Activated naive CD4-positive, alpha-beta T cell treated with Interleukin-2 at 50 U/mL for 16 hours (primary cell): ENCODE data around the gene CDCA8.
"Not testable (repeated sequence)": the region's sequence is repeated elsewhere in the genome, so short reads cannot be mapped to it uniquely, and the experiment has no call there.

Experiments
- DNase-seq: peaks from one replicate; pipeline ENCODE4 v3.0.0-alpha.2; 2020

Gene CDCA8

DNA sequence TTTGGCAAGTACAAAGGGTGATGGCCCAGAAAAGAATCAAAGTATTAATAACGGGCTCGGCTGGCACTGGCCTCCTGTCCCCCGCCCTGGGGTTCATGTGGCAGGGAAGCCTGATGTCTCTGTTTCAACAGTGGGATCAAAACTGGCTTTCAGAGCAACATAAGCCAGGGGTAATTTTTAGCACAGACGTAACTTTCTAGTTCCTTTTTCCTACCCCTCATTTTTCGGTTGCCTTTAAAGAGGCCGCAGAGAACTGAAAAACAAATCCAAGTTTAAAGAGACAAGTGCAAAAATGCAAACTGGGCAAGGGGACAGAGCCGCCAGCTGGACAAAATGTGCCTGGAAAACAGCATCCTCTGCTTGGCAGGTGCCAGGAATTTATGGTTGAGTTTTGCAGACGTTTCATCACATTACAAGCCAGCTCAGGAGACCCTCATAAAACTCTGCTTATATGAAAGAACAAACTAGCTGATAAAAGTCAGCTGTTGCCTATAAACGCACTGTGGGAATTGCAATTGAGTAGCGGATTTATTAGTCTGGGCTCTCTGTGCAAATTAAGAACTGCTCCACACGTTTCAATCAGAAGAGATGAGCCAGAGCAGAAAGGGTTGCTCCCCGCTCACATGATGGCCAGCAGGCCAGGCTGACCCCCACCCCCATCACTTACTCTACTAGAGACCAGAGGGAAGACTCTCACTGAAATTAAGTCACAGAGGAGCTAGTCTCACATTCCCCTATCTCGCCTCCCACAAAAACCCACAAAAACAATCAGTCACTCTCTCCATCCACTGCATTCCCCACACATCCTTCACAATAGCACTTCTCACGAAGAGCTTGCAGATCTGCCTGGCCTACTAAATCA, 15.8 kb upstream of the CDCA8 start:
- DNase-seq: no peak

DNA sequence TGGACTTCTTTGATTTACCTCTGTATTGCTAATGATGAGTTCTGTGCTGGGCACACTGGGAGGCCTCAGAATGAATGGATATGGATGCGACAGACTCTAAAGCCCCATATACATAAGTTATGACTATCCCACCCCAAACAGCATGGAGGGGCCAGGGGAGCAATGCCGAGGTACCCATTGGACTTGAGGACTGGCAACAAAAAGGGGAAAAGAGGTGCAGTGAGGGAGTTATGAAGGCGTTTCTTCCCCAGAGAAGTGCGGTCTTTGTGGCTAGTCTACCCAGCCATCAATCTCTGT, 15.2 kb upstream of the CDCA8 start:
- no peak for DNase-seq

DNA sequence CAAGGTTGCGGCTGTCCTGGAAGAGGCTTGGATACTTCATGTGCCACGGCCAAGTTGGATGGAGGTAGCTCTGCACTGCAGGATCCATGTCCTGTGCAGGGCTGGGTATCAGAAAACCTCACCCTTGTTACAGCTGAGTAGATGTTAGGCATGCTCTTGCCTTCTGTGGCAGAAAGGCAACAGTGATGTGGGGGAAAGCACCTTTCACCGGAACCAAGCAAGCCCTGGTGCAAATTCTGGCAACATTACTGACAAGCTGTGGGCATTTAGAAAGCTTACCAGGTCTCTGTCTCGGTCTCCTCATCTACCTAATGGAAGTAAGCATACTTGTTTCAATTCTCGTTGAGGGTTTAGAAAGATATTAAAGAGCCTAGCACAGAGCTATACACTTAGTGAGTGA, 14.5 kb upstream of the CDCA8 start:
- no peak for DNase-seq

DNA sequence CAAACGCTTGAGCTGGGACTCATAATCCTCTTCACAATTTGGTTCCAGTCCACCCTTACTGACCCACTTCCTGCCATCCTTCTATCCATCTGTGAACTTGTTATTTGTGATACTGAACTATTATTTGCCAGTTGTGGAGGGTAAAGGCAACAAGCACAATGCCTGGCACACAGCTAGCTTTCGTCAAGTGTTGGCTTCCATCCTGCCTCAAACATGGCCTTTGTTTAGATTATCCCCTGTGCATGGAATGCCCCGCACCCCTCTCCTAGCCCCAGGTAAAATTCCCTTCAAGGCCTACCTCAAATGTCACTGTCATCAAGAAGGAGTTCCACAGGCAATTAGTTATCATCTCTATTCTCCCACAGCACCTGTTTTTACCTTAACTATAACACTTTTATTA, 11.4 kb upstream of the CDCA8 start:
- no peak for DNase-seq

DNA sequence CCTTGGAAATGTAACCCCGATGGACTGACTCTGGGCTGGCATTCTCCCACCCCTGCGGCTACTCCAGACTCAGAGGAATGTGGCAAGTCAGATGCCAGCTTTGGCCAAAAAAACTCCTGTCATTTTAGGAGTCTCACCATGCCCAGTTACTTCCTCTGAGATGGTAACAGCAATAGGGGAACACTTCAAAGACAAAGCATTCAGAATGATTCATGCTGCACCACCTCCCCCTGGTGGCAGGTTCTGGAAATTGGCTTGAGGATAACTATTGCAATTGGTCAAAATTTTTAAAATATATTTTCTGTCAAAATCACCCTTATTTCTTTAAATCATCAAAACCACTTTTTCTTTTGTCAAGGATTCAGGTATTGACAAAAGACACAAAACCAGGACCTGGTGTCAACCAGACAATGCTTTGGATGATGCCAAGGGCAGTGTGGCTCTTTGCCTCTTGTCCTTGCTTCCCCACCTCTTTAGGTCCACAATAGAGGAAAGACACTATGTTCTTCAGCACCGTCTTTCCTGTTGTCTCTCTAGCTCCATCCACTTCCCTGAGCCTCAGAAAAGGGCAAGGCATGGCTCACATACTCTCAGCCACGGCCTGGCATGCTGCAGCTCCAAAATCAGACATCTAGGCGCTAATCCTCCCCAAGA, 9.9 kb upstream of the CDCA8 start:
- DNase-seq: peak; percentile 78

DNA sequence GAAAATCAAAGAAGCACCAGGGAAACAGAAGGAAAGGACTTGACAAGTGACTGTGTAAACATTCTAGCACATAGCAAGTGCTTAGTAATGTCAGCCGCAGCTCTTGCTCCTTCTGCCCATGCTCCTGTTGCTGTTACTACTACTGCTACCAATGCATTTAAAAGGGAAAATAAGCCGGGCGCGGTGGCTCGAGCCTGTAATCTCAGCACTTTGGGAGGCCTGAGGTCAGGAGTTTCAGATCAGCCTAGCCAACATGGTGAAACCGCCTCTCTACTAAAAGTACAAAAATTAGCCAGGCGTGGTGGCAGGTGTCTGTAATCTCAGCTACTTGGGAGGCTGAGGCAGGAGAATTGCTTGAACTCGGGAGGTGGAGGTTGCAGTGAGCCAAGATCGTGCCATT, 8.1 kb upstream of the CDCA8 start:
- DNase-seq: not testable (repeated sequence)

DNA sequence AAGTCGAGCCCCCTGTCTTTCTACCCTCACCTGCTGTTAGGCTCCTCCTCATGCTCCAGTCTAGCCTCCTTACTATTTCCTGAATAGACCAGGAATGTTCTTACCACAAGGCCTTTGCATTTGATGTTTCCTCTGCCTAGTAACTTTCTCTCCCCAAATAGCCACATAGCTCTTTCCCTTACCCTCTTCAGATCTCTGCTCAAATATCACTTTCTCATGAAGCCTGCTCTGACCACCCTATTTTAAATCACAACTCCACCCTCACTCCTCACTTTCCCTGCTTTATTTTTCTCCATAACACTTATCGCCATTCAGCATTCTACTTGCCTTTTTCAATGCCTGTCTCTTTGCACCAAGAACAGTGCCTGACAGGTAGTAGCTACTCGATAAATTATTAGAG, 6.6 kb upstream of the CDCA8 start:
- DNase-seq: no peak

DNA sequence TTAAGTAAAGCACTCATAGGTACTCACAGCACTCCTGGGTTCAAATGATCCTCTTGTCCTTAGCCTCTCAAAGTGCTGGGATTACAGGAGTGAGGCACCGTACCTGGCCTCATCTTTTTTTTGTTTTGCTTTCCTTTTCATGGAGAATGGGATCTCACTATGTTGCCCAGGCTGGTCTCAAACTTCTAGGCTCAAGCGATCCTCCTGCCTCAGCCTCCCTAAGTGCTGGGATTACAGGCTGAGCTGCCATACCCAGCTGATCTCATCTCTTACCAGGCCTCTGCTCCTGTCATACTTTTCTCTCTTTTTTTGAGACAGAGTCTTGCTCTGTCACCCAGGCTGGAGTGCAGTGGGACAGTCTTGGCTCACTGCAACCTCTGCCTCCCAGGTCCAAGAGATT, 4.6 kb upstream of the CDCA8 start:
- DNase-seq: not testable (repeated sequence)

DNA sequence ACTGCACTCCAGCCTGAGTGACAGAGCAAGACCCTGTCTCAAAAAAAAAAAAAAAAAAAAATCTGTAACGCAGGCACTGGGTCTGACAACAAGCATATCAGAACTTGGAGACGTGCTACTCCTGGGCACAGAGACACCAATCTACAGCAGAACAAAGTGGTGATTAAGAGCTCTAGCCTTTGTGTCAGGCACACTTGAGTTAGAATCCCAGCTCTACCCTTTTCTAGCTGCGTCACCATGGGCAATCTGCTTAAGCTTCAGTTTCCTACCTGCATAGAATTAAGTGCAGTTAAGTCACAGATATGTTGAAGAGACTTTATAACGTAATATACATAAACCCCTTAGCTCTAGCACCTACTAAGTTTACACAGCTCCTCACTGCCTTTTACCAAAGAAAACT, 3.4 kb upstream of the CDCA8 start:
- DNase-seq: no peak

DNA sequence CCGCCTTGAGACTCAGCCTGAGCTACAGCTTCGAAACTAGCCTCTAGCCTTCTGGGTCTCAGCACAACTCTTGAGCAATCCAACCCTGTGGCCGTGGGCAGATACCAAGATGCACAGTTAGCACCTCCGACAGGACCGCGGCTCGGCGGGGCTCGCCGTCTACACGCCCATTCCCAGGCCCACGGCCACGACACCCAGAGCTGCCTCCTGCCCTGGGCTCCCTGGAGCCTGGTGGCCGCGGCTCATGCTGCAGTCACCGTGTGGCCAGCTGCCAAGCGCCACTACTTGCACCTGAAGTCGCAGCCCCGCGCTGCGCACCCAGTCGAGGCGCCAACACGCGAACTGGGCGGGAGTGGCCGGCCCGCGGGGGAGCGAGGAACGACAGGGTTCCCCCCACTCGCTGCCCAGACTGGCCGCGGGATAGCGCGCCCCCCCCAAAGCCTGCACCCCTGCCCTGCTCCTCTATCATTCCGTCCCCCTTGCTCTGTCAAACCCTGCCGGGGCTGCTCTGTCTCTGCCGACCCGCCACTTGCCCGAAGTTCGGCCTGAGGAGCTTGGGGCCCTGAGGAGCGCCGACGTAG, 729 bp upstream of the CDCA8 start:
- DNase-seq: peak; percentile 21

DNA sequence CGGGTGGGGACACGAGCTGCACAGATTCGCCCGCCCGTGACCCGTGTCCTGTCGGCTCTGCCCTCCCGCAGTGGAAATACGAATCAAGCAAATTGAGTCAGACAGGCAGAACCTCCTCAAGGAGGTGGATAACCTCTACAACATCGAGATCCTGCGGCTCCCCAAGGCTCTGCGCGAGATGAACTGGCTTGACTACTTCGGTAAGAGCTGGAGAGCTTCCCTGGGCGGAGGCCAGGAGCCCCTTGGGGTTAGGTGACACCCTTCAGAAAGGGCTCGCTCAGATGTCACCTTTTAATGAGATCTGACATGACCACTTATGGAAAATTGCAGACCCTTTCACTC, 489 bp downstream of the CDCA8 start:
- no peak for DNase-seq

DNA sequence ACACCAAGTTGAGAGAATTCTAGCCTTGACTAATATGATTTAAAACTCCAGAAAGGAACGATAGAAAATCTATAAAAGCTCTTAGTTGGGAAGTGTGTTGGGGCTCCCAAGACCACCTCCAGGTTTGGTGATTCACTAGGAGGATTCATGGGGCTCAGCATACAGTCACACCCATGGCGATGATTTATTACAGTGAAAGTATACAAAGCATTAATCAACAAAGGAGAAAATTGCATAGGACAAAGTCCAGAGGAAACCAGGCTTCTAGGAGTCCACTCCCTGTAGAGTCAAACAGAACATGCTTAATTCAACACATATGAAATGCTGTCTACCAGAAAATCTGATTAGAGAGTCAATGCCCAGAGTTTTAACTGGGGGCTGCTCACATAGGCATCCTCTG, 4.8 kb downstream of the CDCA8 start:
- no peak for DNase-seq

DNA sequence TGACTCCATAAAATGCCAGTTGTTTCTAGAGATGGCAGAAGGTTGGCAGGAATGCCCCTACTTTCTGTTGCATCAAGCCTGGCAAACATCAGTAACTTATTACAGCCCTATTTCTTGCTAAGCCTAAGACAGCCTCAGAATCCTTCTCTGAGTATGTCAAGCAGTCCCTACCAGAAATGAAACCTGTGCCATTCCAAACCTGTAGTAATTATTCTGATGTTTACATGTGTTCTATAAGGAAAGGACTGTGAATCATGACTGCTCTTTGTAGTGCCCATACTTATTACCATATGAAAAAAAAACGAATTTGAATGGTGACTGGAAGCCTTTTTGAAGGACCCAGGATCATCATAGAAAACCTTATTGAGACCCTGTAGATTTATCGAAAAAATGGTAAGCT, 5.4 kb downstream of the CDCA8 start:
- no peak for DNase-seq

DNA sequence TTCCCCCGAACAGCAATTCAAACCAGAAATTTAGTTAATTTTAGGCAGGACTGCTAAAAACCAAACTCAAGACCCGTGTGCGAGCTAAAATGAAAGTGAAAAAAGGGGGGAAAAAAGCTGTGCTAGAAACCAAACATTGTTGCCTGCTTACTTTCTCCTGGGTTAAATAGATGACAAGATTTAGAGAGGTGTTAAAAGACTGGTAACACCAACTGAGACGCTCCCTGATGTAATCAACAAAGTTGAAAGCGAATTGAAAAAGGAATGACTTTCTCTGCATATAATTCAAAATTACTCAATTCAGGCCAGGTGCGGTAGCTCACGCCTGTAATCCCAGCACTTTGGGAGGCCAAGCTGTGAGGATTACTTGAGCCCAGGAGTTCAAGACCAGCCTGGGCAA, 6.8 kb downstream of the CDCA8 start:
- DNase-seq: no peak

DNA sequence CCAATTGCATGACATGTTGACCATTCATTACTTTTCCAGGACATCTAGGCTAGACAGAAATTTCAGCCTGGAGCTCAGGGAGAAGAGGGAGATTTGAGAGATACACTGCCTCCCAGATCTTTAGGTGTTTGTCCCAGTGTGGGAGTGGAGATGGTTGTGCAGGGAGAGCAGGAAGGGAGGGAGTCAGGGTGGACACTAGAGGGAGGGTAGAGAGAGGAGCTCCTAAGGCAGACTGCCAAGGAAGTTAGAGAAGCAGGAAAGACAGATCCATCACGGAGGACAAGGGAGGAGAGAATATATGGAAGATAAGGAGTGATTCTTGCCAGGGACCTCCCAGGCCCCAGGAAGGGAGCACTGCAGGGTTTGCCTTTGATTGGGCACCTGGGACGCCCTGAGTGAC, 8.7 kb downstream of the CDCA8 start:
- no peak for DNase-seq

DNA sequence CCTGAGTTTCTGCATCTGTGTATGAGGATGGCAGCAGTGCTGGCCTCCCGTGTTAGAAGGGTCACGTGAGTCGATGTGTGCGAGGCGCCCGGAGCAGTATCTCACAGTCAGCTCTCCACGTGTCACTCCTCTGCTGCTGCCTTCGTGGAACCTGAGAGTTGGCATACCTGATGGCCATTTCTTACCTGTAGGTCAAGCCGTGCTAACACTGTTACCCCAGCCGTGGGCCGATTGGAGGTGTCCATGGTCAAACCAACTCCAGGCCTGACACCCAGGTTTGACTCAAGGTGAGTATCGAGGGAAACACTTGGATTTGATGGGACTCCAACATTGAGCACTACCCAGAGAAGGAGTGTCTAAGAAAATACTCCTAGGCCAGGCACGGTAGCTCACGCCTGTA, 10.7 kb downstream of the CDCA8 start:
- no peak for DNase-seq

DNA sequence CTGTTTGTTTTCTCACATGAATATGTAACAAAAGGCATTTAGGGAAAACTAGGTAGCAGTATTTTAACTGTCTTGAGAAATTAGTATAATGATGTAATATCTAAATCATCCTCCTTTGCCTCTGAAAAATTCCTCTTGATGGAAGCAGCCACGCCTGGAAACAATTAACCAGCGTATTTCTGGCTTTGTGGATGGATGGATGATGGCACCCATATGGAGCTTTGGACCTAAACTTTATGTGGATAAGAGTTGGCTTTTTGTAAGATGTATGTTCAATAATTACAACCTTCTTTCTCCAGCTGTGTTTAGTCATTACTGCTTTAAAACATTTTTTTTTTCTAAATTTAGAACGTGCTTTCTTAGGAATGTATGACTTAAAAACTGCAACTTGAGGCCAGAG, 12.7 kb downstream of the CDCA8 start:
- DNase-seq: no peak

DNA sequence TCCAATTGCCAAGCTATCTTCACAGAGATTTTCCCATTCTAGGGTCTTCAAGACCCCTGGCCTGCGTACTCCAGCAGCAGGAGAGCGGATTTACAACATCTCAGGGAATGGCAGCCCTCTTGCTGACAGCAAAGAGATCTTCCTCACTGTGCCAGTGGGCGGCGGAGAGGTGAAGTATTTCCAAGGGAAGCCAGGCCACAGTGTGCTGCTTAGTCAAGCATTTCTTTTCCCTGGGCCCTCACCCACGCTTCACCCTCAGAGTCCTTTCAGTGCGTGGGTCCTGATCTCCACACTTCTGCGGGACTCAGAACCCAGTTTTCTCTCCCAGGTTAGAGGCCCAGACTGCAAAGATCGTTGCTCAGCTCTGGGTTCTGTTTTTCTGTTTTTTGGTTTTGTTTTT, 13.1 kb downstream of the CDCA8 start:
- DNase-seq: no peak

DNA sequence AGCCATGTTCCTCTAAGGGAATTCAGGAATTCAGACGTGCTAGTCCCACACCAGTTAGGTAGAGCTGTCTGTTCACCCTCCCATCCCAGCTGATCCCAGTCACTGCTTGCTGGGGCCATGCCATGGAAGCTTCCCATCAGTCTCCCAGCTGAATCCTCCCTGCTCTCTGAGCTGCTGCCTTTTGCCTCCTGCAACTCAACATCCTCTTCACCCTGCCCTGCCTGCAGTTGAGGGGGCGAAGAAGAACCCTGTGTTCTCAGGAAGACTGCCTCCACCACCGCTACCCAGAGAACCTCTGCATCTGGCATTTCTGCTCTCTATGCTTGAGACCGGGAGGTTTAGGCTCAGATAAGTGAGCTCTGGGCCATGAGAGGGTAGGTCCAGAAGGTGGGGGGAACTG, 16.2 kb downstream of the CDCA8 start:
- no peak for DNase-seq

DNA sequence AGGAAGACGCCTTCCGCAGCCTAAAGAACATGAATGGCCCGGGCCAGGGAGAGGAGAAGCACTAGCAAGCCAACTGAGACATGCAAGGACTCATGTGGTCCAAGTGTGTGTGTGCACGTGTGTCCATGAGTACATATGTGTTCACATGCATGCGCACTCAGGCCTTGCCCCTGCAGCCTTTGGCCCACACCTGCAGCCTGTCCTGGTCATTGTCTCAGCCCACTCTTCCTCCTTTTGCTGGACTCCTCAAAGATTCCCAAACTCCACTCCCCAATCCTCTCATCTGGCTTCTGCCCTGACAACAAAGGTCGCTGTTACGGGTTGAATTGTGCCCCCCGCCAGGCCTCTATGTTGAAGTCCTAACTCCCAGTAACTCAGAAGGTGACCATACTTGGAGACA, 21.9 kb downstream of the CDCA8 start:
- no peak for DNase-seq

DNA sequence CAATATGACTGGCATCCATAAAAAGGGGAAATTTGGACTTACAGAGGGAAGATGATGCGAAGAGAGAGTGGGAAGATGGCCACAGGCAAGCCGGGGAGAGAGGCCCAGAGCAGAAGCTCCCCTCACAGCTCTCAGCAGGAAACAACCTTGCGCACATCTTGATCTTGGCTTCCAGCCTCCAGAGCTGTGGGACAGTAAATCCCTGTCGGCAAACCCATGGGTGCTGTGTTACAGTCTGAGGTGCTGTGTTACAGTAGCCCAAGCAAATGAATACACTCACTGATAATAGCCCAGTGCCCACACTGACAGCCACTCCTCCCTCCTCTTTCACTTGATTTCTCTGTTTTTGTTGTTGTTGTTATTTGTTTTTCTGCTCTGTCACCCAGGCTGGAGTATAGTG, 22.4 kb downstream of the CDCA8 start:
- DNase-seq: no peak

DNA sequence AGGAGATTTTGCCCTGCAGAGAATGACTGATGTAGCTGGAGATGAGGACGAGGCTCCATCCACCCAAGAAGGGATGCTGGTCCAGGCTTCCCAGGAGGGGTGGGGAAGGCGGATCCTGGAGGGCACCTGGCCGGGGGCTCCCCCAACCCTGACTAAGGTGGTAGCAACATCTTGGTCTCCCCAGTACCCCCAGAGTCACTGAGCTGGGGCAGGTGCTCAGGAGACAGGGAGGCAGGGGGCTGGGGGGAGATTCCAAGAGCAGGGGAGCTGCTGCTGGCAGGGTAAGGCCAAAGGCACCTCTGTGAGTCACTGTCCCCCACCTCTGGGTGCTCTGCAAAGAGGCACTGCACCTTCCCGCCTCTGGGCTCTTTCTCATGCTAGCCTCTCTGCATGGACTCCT, 24.0 kb downstream of the CDCA8 start:
- no peak for DNase-seq

DNA sequence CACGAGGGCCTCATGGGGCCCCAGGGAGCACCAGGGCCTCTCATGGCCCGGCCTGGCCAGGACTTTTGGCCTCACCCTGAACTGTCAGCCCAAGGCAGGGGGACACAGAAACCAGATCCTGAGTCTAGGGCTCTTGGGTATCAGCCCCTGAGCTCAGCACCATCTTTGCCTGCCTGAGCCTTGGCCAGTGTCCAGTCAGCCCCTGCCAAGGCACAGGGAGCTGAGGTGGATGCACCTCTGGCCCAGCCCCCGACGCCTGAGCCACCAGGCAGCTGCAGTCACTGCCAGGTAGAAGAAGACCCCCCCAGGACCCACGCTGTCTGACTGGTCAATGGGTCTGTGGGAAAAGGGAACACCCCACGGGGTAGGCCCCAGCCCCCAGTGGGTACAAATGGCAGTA, 25.3 kb downstream of the CDCA8 start:
- no peak for DNase-seq

DNA sequence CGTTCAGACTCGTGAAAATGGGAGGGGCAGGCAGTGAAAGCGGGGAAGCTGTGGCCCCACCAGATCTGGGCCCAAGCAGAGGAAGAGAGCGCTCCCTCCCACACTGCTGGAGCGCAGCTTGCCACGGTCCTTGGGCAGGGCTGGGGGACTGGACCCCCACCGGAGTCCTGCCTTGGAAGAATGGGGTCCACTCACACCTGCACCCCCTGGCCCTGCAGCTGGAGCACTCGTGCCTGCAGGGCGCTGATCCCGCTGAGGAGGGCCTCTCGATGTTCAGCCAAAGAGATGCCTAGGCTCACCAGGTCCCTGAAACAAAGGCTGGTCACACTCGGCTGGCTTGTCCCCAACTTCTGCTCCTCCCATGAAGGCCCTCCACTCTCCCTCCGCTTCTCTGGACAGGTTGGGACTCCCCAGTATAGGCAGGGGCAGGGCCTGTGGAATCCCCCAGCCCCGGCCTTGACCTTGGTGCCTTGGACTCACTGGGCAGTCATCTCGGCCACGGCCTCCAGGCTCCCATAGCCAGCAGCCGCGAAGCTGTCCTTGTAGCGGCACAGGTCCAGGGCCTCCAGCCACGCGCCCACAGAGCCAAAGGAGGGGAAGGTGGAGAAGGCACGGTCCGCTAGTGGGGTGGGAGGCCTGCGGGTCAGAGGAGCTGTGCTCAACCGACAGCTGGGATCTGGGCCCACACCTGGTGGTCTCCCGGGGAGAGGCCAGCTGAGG, 26.0 kb downstream of the CDCA8 start:
- no peak for DNase-seq
